ENCODE measurements around the gene TNFAIP1.

TNFAIP1 gene

GRCh38 chr17:28381141-28381825, 45.7 kb downstream of the TNFAIP1 start:
- TF ChIP-seq GATA1 (IDR thresholded peaks at IDR 0.05; ENCODE audit: low read depth, low read length), result no peak

GRCh38 chr17:28384281-28385036, 48.9 kb downstream of the TNFAIP1 start:
- peak; percentile 27 to 53 for DNase-seq
- TF ChIP-seq POLR2A (IDR thresholded peaks at IDR 0.05; ENCODE audit: low read length) (peak; percentile 73), GATA1 (IDR thresholded peaks at IDR 0.05; ENCODE audit: low read depth, low read length) (no peak)

More at GRCh38 chr17:28381141-28381825, 45.7 kb downstream of the TNFAIP1 start:
- DNase-seq, result peak; percentile 49 to 65

- TF ChIP-seq POLR2A (IDR thresholded peaks at IDR 0.05; ENCODE audit: low read length), result no peak
- no peak for TF ChIP-seq GATA1 (IDR thresholded peaks at IDR 0.05; ENCODE audit: low read depth, low read length)
- DNase-seq, result no peak
Measured at GRCh38 chr17:28385037-28385400, 49.5 kb downstream of the TNFAIP1 start.

- DNase-seq, result no peak
- TF ChIP-seq GATA1 (IDR thresholded peaks at IDR 0.05; ENCODE audit: low read depth, low read length), result no peak
- TF ChIP-seq POLR2A (IDR thresholded peaks at IDR 0.05; ENCODE audit: low read length), result no peak
Measured at GRCh38 chr17:28385406-28385805, 49.8 kb downstream of the TNFAIP1 start.

GRCh38 chr17:28386391-28386790, 50.8 kb downstream of the TNFAIP1 start:
- DNase-seq, result no peak
- no peak for TF ChIP-seq GATA1 (IDR thresholded peaks at IDR 0.05; ENCODE audit: low read depth, low read length)
- no peak for TF ChIP-seq POLR2A (IDR thresholded peaks at IDR 0.05; ENCODE audit: low read length)

- no peak for DNase-seq
Measured at GRCh38 chr17:28388106-28388505, 52.5 kb downstream of the TNFAIP1 start.

GRCh38 chr17:28390141-28390540, 54.6 kb downstream of the TNFAIP1 start:
- no peak for TF ChIP-seq GATA1 (IDR thresholded peaks at IDR 0.05; ENCODE audit: low read depth, low read length)
- no peak for TF ChIP-seq POLR2A (IDR thresholded peaks at IDR 0.05; ENCODE audit: low read length)
- DNase-seq, result peak in 1 of 2 experiments; percentile 38

More at GRCh38 chr17:28388106-28388505, 52.5 kb downstream of the TNFAIP1 start:
- TF ChIP-seq GATA1 (IDR thresholded peaks at IDR 0.05; ENCODE audit: low read depth, low read length) (no peak), POLR2A (IDR thresholded peaks at IDR 0.05; ENCODE audit: low read length) (no peak)

GRCh38 chr17:28390563-28390962, 55.0 kb downstream of the TNFAIP1 start:
- TF ChIP-seq POLR2A (IDR thresholded peaks at IDR 0.05; ENCODE audit: low read length) (no peak), GATA1 (IDR thresholded peaks at IDR 0.05; ENCODE audit: low read depth, low read length) (no peak)

GRCh38 chr17:28390984-28391383, 55.4 kb downstream of the TNFAIP1 start:
- DNase-seq, result no peak
- TF ChIP-seq GATA1 (IDR thresholded peaks at IDR 0.05; ENCODE audit: low read depth, low read length) (no peak), POLR2A (IDR thresholded peaks at IDR 0.05; ENCODE audit: low read length) (no peak)

More at GRCh38 chr17:28390563-28390962, 55.0 kb downstream of the TNFAIP1 start:
- DNase-seq, result no peak

- no peak for DNase-seq
- TF ChIP-seq GATA1 (IDR thresholded peaks at IDR 0.05; ENCODE audit: low read depth, low read length), result no peak
- TF ChIP-seq POLR2A (IDR thresholded peaks at IDR 0.05; ENCODE audit: low read length), result no peak
Measured at GRCh38 chr17:28391401-28391800, 55.8 kb downstream of the TNFAIP1 start.

GRCh38 chr17:28392491-28392890, 56.9 kb downstream of the TNFAIP1 start:
- no peak for DNase-seq
- TF ChIP-seq POLR2A (IDR thresholded peaks at IDR 0.05; ENCODE audit: low read length) (no peak), GATA1 (IDR thresholded peaks at IDR 0.05; ENCODE audit: low read depth, low read length) (no peak)

GRCh38 chr17:28394337-28395116, 59.0 kb downstream of the TNFAIP1 start:
- TF ChIP-seq POLR2A (IDR thresholded peaks at IDR 0.05; ENCODE audit: low read length) (no peak), GATA1 (IDR thresholded peaks at IDR 0.05; ENCODE audit: low read depth, low read length) (no peak)
- DNase-seq, result no peak

GRCh38 chr17:28395426-28395825, 59.9 kb downstream of the TNFAIP1 start:
- DNase-seq, result no peak
- TF ChIP-seq GATA1 (IDR thresholded peaks at IDR 0.05; ENCODE audit: low read depth, low read length), result no peak

- DNase-seq, result no peak
- no peak for TF ChIP-seq POLR2A (IDR thresholded peaks at IDR 0.05; ENCODE audit: low read length)
Measured at GRCh38 chr17:28395968-28396367, 60.4 kb downstream of the TNFAIP1 start.
